ENCODE data around the gene GBF1. TPM values are rescaled to one million over a fixed set of nuclear protein-coding genes. Genes with fewer than 3 reads are reported as not detected.
A peak's percentile ranks its signal among the peaks of the same experiment; 100 is the strongest.

The GBF1 gene
- total and polyA plus RNA-seq, 2 of the 13 experiments (the other 11 are each of a cell fraction or from before 2014, with no cell fraction given) = 17.1 to 21.9 TPM

- TF ChIP-seq, protein P1, sequence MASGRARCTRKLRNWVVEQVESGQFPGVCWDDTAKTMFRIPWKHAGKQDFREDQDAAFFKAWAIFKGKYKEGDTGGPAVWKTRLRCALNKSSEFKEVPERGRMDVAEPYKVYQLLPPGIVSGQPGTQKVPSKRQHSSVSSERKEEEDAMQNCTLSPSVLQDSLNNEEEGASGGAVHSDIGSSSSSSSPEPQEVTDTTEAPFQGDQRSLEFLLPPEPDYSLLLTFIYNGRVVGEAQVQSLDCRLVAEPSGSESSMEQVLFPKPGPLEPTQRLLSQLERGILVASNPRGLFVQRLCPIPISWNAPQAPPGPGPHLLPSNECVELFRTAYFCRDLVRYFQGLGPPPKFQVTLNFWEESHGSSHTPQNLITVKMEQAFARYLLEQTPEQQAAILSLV (CRISPR knock-in tag; IDR thresholded peaks at IDR 0.05; ENCODE audit: borderline replicate concordance) = no peak
- TF ChIP-seq ZNF629 (CRISPR knock-in tag; conservative IDR thresholded peaks at IDR 0.05) (0 out of 2 replicates have a peak, but pooled peaks have one; percentile 3), ZXDC (CRISPR knock-in tag; IDR thresholded peaks at IDR 0.05) (no peak), GABPA (IDR thresholded peaks at IDR 0.05; ENCODE audit: low read depth, low read length) (no peak), GABPA (CRISPR knock-in tag; IDR thresholded peaks at IDR 0.05; ENCODE audit: low read depth) (no peak), CBX1 (IDR thresholded peaks at IDR 0.05; ENCODE audit: low read depth) (no peak)
Observed at GRCh38 chr10:102226542-102226870, 18.8 kb upstream of the GBF1 start (continued).

- no peak for ATAC-seq
- ChIA-PET POLR2A (interaction anchor here (1.7 to 1.9 kb wide), 2 partner anchors 18 to 58 kb away, joined by 4 to 7 read pairs; partner anchors contain the start of gene GBF1), CTCF (ENCODE audit: low intra/inter-chr PET ratio, low total read pairs) (no interaction called here)
- Histone ChIP-seq H4K20me1 (ENCODE audit: insufficient read depth, low read length) (no peaks in the 10 kb centered on the region), H3K36me3 (replicated peaks in 1 of 2; ENCODE audit: control insufficient read depth in 1 of 2, insufficient read depth in 2 of 2, low read length in 2 of 2) (no peaks in the 10 kb centered on the region), H3K27ac (ENCODE audit: extremely low read length, insufficient read depth, low read length) (no peak overlapping the region), H3K9ac (ENCODE audit: insufficient read depth, low read depth, low read length) (no peak overlapping the region), H2AFZ (ENCODE audit: low read length) (no peak overlapping the region), H3K9me3 (ENCODE audit: low read length) (no peaks in the 10 kb centered on the region), H3K4me3 (replicated peaks in 1 of 3; ENCODE audit: insufficient read depth in 1 of 3, low read depth in 2 of 3, low read length in 3 of 3) (no peak overlapping the region), H3K4me2 (ENCODE audit: low read depth, low read length) (peak overlapping the region; percentile 98; the same call in 1 of the 2 replicates), H3K27me3 (ENCODE audit: control insufficient read depth in 1 of 2, insufficient read depth in 2 of 2, low read length in 2 of 2) (peaks cover 0 to 35% of the 10 kb centered on the region in 2 experiments; a peak in 4 of 5 replicates), H3K4me1 (ENCODE audit: insufficient read depth, low read length) (peaks cover 37% of the 10 kb centered on the region), H3K79me2 (ENCODE audit: insufficient read depth, low read length) (no peaks in the 10 kb centered on the region)
- BruUV-seq (replicated peaks) = no TSS peak
- WGBS (ENCODE audit: low lambda C conversion rate) = 22% methylated on average over 7 of the region's 8 CpGs
- TF ChIP-seq CEBPB (IDR thresholded peaks at IDR 0.05; ENCODE audit: borderline replicate concordance, low read depth, low read length) = peak; percentile 90
- peak; percentile 44; the same call in 1 of the 2 replicates for TF ChIP-seq CEBPG (CRISPR knock-in tag; IDR thresholded peaks at IDR 0.05)
- peak; percentile 46 for TF ChIP-seq TEAD3 (CRISPR knock-in tag; optimal IDR thresholded peaks at IDR 0.05; ENCODE audit: borderline replicate concordance)
- TF ChIP-seq, protein P2, sequence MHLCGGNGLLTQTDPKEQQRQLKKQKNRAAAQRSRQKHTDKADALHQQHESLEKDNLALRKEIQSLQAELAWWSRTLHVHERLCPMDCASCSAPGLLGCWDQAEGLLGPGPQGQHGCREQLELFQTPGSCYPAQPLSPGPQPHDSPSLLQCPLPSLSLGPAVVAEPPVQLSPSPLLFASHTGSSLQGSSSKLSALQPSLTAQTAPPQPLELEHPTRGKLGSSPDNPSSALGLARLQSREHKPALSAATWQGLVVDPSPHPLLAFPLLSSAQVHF (CRISPR knock-in tag; IDR thresholded peaks at IDR 0.05) = no peak
- no peak for TF ChIP-seq ZNF552 (CRISPR knock-in tag; IDR thresholded peaks at IDR 0.05; ENCODE audit: borderline replicate concordance)
- intact Hi-C loops (cut with micrococcal nuclease; ENCODE audit: unreplicated experiment) (loop anchor here (2.0 kb wide), 1 partner anchor 58 kb away; no protein-coding TSS in a partner anchor), in situ Hi-C loops (cut with HindIII; ENCODE audit: extremely low pct_ligation_motif_present, low pct_unique_long_range_greater_than_20kb) (loop anchor here (5.0 kb wide), 1 partner anchor 125 kb away; no protein-coding TSS in a partner anchor)
- peak; percentile 53 for DNase-seq (ENCODE audit: low spot score)
- no peak for FAIRE-seq
Observed at GRCh38 chr10:102227050-102227449, 18.3 kb upstream of the GBF1 start.
